DMS79 treated with DMSO at 0.1 percent for 48 hours (cell line): ENCODE data around the gene PXDN.

Experiments used
- DNase-seq: peaks from one replicate; lab custom pipeline; 2025; lab: John Stamatoyannopoulos, UW

Gene PXDN

DNA sequence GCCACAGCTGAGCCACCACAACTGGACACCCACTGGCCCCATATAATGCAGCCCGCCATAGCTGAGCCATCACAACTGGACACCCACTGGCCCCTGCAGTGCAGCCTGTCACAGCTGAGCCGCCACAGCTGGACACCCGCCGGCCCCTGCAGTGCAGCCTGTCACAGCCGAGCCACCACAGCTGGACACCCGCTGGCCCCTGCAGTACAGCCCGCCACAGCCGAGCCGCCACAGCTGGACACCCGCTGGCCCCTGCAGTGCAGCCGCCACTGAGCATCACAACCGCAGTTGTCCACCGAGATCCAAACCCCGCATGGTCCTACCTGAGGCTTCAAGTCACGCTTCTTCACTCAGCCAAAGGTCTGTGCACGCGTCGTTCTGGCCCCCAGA lies 134.2 kb downstream of the PXDN start:
- no peak for DNase-seq

- DNase-seq, result no peak
These were observed 134.7 kb downstream of the PXDN start for GRCh38 chr2:1609485-1610095.

DNA sequence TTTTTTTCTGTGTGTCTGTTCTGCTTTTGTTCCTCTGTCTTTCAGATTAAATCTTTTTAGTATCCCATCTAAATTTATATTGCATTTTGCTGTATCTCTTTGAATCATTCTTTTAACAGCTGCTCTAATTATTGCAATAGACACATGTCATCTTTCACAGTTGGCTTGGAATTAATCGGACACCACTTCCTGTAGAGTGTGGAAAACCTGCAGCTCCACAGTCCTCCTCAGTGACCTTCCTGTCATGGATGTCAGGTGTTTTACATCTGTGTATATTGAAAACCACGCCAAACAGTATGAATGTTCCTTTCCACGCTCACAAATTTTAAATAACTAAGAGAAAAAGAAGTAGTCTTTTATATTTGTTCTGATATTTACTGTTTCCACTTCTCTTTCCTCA lies 135.3 kb downstream of the PXDN start:
- no peak for DNase-seq

DNA sequence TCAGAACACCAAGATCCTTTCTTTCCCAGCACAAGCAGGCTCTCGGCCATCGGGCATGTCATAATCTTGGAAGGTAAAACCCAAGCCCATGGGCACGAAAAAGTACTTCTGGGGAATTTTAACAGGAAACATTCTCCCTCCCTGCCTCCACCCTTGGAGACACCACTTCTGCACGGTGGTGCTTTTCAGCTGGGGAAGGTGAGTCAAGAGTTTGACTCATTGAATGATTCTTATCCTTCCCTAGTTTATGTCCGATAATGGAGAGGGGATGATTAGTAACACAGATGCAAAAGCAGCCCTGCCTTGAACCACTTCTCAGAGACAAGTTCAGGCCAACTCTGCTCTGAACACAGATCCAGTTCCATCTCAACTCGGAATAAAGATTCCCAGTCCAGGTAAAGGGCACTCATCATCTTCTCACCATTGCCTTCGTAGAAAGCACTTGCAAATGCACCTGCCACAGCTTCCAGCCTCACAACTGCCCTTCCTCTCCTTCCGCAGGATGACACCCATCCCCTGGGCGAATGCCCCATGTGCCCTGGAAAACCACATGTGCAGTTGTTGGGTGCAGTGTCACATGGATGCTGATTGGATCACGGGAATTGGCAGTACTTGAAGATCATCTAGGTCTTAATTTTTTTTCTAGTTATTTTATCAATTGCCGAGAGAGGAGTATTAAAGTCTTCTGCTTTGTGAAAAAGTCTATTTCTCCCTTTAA lies 136.2 kb downstream of the PXDN start:
- no peak for DNase-seq

DNA sequence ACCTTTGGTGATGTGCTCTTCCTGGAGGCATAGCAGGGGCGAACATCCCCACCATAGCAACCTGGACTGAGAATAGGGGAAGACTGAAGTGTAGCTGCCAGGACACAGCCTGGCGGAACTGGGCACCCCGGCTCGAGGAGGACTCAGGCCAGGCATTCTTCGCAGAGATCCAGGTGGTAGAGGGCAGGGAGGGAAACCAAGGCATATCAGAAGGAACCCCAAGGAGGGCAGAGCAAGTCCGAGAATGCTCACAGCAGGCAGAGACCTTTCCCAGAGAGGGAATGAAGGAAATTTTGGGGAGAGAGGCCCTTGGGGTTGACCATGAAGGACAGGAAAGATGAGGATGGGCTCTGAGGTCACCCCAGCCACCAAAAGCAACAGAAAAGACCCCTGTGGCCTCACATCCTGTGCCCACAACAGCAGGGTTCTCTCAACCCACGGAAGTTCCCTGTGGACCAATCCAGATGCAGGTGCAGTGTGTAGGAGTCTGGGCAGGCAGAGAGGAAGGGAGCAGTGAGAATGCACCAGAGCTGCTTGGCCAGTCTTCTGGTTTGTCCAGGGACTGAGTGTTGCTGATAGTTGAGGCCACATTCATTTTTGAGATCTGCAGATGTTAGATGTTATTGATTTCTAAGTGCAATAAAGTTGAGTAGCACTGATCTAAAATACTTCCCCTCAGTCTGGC lies 136.9 kb downstream of the PXDN start:
- no peak for DNase-seq

DNA sequence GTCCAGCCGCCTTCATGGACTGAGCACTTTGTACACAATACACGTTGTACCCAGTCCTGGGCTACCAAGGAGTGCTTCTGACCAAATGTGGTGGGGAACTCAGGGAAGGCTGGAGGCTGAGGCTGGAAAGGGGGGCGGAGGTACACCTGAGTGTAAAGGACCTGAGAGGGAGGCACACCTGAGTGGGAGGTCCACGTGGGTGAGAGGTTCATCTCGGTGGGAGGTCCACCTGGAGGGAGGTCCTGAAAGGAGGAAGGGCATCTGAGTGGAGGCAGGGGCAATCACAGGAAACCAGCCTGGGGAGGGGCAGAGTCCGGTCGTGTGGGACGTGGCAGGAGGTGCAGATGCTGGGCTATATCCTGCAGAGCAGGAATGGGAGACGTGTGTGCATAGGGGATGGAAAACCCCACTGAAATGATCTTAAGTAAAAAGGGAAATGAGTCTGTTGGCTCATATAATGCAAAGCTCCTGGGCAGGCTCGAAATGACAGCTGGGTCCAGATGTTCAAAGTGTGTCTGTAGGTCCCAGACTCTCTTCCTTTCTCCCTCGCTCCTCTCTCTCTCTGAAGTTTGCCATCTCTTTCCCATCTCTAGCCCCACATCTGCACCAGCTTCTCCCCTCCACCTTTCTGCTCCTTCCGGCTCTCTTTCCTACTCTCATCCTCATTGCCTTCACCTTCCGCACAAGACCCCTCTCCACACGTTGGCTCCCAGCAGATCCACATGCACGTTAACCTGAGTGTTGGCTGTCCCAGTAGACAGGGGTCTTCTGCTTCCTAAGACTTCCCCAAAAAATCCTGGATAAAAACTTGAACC lies 137.7 kb downstream of the PXDN start:
- no peak for DNase-seq

DNA sequence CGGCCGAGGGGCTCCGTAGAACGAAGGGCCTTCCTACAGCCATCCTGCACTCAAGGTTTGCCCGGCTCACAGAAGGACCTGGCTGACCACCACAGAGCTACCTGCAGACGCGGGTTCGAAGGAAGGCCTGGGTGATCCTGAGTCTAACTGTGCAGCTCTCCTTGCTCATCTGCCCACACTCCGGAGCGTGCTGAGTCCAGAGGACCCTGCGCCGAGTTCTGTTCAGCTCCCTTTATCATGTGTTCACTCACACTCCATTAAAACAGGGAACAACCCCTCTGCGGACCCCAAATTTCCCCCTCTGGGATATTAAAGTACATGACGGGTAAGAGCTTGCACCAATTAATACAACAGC lies 138.3 kb downstream of the PXDN start:
- DNase-seq, result no peak

DNA sequence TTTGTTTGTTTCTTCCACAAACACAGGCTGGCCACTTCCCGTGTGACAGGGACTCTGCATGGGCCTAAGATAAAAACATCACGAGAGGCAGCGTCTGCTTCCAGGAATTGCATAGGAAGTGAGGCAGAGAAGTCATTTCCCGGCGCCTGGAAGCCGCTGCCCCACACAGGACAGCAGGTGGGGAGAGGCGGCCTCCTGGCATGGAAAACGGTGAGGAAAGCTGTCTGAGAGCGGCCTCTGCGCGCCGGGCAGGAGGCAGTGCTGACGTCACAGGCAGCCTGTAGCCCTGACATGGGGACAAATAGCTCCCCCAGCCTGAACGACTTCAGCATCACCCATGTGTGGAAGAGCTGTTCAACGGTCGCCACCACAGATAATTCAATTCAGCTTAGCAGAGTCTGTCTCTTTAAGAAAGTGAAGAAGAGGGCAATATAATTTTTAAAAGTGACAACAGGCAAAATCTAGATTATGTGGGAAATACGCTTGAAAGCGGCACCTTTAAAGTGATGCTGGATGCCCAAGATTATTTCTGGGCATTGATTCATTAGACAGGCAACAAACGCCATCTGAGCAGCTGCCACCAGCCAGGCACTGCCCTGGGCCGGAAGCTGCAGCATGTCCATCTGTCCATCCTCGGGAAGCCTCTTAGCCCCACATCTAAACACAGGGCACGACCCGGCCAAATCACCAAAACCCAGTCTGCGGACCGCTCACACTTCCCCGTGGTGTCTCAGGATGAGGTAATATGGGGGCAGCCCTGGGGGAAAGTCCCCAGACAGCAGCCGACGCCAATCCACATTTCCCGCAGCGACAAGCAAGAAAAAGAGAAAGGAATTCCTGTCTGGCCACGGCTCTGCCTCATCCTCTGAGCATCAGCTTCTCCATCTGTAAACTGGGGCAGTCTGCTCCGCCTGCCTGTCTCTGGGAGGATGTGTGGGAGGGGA lies 138.9 kb downstream of the PXDN start:
- DNase-seq, result no peak

- DNase-seq, result no peak
These were observed 140.8 kb downstream of the PXDN start for GRCh38 chr2:1603521-1603920.

GRCh38 chr2:1603059-1603458 lies 141.3 kb downstream of the PXDN start:
- no peak for DNase-seq

- no peak for DNase-seq
These were observed 141.9 kb downstream of the PXDN start for GRCh38 chr2:1602278-1603010.

DNA sequence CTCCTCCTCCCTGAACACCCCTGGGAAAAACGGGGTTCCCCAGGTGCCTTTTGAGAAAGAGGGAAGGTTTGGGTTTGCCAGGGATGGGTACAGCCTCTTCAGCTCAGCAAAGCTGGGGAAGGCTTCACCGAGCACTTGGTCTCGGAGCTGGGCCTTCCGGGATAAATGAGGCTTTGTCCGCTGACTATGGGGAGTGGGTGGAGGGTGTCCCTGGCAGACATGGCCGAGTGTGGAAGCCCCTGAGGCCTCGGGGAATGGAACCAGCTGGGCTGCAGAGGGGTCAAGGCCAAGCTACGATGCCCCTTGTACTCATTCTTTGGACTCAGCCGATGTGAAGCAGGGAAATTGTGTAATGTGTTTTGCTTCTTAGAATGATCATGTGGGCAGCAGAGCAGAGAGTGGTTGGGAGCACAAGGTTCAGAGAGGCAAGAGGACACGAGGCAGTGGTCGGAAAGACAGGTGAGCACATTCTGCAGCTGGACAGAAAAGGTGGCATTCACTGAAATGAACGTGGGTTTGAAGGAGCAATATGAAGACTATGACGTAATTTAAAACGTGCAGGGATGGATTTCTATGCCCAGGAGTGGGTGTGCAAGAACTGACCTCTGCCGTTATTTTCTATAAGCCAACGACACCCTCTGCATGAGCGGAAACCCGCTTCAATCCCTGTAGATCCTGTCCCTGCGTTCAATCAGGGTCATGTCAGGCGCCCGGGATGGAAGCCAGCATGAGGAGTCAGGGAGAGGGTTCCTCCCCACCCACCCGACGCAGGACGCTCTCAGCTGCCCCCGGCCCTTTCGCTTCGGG lies 142.6 kb downstream of the PXDN start:
- DNase-seq, result no peak

- no peak for DNase-seq
These were observed 143.3 kb downstream of the PXDN start for GRCh38 chr2:1601067-1601412.

GRCh38 chr2:1600191-1601066 lies 143.9 kb downstream of the PXDN start:
- DNase-seq, result no peak

DNA sequence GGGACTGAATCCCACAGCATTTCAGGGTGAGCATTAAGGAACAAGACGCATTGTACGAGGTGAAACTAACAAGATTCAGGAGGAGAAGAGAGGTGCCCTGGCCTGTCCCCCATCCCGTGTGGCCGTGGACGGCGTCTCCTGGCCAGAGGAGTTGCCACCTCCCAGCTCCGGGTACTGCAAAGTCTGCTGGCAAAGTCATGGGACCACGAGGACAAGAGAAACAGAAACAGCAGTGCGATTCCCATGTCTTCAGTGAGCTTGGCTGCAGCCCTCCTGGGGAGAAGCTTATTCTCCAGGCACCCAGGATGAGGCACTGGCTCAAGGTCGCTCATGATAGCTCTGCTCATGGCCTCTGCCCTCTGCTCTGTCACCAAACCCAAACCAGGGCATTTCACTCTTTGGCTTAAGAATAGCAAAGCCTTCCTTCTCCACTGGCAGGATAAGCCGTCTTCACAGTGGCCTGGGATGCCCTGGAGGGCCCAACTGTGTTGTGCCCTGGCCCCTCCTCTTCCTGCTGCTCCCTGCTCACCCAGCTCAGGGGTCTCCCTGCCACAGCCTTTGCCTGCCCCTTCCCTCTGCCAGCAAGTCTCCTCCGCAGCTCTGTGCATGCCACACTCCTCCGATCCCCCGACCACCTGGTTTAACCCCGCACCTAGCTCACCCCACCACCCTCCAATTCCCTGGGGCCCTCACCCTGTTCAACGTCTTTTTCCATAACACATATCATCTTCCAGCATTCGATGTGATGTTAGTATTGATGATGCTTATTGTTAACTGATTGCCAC lies 144.8 kb downstream of the PXDN start:
- no peak for DNase-seq

DNA sequence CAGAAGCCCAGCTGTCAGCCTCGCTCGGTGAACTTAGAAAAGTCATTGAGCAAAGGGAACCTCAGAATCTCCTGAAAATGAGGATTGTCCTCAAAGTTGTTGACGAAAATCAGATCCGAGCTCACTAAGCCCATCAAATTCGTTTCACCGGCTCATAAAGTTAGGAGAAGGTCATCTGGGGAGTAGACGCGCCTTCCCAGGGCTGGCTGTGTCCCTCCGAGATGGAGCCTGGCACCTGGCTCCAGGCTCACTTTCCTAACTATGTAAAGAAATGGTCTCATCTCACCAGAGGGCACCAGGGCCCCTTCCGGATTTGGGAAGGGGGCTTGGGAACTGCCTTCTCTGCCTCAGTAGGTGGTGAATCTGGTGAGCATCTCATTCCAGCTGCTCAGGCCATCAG lies 145.5 kb downstream of the PXDN start:
- no peak for DNase-seq

GRCh38 chr2:1598041-1598710 lies 146.1 kb downstream of the PXDN start:
- no peak for DNase-seq

- DNase-seq, result no peak
These were observed 149.0 kb downstream of the PXDN start for GRCh38 chr2:1595274-1595673.
